IMR-90 (cell line): Measurements from ENCODE around the gene CSHL1.
"Not testable (repeated sequence)": the region's sequence is repeated elsewhere in the genome, so short reads cannot be mapped to it uniquely, and the experiment has no call there.

Source experiments
- CEBPB ChIP-seq: IDR thresholded peaks from 2 replicates; pipeline ENCODE4 v1.6.1; 2012; ENCODE audit warnings: low read depth, low read length, improper control_type of control experiment
- CHD1 ChIP-seq: IDR thresholded peaks from 2 replicates; pipeline ENCODE4 v1.6.1; 2012; ENCODE audit warnings: low read depth, low read length, improper control_type of control experiment
- CTCF ChIP-seq: conservative IDR thresholded peaks from 2 replicates; pipeline ENCODE4 v1.5.1; 2012; ENCODE audit warnings: mild to moderate bottlenecking, low read depth, low read length, improper control_type of control experiment
- ELK1 ChIP-seq: fragments of 150-350 bp; IDR thresholded peaks from 2 replicates; pipeline ENCODE4 v1.6.1; 2016; ENCODE audit warnings: low read depth, mild to moderate bottlenecking, low read length, moderate library complexity, borderline replicate concordance
- FOS ChIP-seq: fragments of 150-350 bp; IDR thresholded peaks from 2 replicates; pipeline ENCODE4 v1.6.1; 2016; ENCODE audit warnings: low read depth, low read length
- MAFK ChIP-seq: IDR thresholded peaks from 2 replicates; pipeline ENCODE4 v1.6.1; 2012; ENCODE audit warnings: low read depth, low read length, improper control_type of control experiment
- MAZ ChIP-seq: IDR thresholded peaks from 2 replicates; pipeline ENCODE4 v1.6.1; 2012; ENCODE audit warnings: low read depth, mild to moderate bottlenecking, low read length, improper control_type of control experiment, moderate library complexity, borderline replicate concordance
- MXI1 ChIP-seq: IDR thresholded peaks from 2 replicates; pipeline ENCODE4 v1.6.1; 2012; ENCODE audit warnings: low read depth, mild to moderate bottlenecking, low read length, moderate library complexity, borderline replicate concordance
- NFE2L2 ChIP-seq: fragments of 150-350 bp; IDR thresholded peaks from 2 replicates; pipeline ENCODE4 v1.6.1; 2016; ENCODE audit warnings: low read depth, mild to moderate bottlenecking, low read length
- POLR2A ChIP-seq: IDR thresholded peaks from 2 replicates; pipeline ENCODE4 v1.6.1; 2012; ENCODE audit warnings: mild to moderate bottlenecking, low read depth, low read length
- RAD21 ChIP-seq: IDR thresholded peaks from 2 replicates; pipeline ENCODE4 v1.6.1; 2012; ENCODE audit warnings: low read length, improper control_type of control experiment
- RCOR1 ChIP-seq: IDR thresholded peaks from 2 replicates; pipeline ENCODE4 v1.6.1; 2012; ENCODE audit warnings: mild to moderate bottlenecking, low read length, improper control_type of control experiment; ENCODE audit not compliant: insufficient replicate concordance
- SMC3 ChIP-seq: fragments of 150-350 bp; IDR thresholded peaks from 2 replicates; pipeline ENCODE4 v1.6.1; 2016; ENCODE audit warnings: low read depth, mild to moderate bottlenecking, antibody characterized with exemption, low read length, moderate library complexity
- USF2 ChIP-seq: fragments of 150-350 bp; IDR thresholded peaks from 2 replicates; pipeline ENCODE4 v1.6.1; 2017; ENCODE audit warnings: mild to moderate bottlenecking, antibody characterized with exemption, low read length, low read depth

DNA sequence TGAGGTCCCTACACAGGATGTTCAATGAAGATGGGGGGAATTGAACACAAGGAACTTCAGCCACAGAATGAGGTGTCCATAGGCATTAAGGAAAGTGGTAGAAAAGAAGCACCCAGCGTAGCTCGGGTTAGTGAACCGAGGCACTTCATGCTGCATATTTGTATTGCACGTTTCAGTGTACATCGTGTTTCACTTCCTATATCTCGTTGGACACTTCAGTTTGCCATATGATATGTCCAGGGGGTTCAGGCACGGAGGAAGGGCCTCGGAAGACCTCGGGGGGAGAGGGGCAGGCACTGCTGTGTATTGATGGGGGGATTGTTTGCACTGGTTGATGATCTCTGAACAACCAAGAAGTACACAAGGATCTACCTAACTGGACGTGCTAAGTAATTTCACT is 4.7 kb upstream of the CSHL1 start:
- not testable (repeated sequence) for TF ChIP-seq CTCF, POLR2A, CHD1, MAZ, CEBPB, MXI1, USF2, FOS, RAD21, MAFK, NFE2L2, ELK1, SMC3, RCOR1
